Cardiac septum (tissue), 1 donor: ENCODE results near the gene TMPRSS6. TPM values are rescaled to one million over a fixed set of nuclear protein-coding genes. Genes with fewer than 3 reads are reported as not detected.
"Not testable (repeated sequence)": the region's sequence is repeated elsewhere in the genome, so short reads cannot be mapped to it uniquely, and the experiment has no call there.

ENCODE experiments used
- DNase-seq: peaks from one replicate; pipeline ENCODE4 v3.0.0-alpha.2; 2020; ENCODE audit warnings: low spot score
- intact Hi-C: fragments of 100-400 bp; cut with DNase I; formaldehyde crosslinking; loops from one replicate; pipeline ENCODE4 v1.14.0; 2022
- total RNA-seq: library from RNA; stranded (reverse); fragmentation: NEBNext Ultra II Directional; extraction: Animal tissue kit (Norgen Biotek cat#: 25700); gene quantifications from one replicate; pipeline ENCODE4 v1.2.1, GENCODE V29; 2021
- donor health status: DM: no; HTN: no; CAD: no.

The TMPRSS6 gene
- total RNA-seq, 1 donor from 2014 or later = not detected

GRCh38 chr22:37072673-37073072 is 36.8 kb downstream of the TMPRSS6 start:
- DNase-seq = no peak
- intact Hi-C loops = no loop called here

GRCh38 chr22:37071850-37072592 is 37.5 kb downstream of the TMPRSS6 start:
- DNase-seq, intact Hi-C loops: not testable (repeated sequence)

GRCh38 chr22:37070744-37071143 is 38.8 kb downstream of the TMPRSS6 start:
- intact Hi-C loops = no loop called here
- no peak for DNase-seq

- DNase-seq = no peak
- intact Hi-C loops = no loop called here
Measured at GRCh38 chr22:37070334-37070733, 39.2 kb downstream of the TMPRSS6 start.

GRCh38 chr22:37069719-37070118 is 39.8 kb downstream of the TMPRSS6 start:
- DNase-seq = no peak
- intact Hi-C loops = no loop called here

GRCh38 chr22:37069319-37069718 is 40.2 kb downstream of the TMPRSS6 start:
- no peak for DNase-seq
- intact Hi-C loops = no loop called here

- no peak for DNase-seq
Measured at GRCh38 chr22:37068859-37069258, 40.7 kb downstream of the TMPRSS6 start.

GRCh38 chr22:37067428-37067827 is 42.1 kb downstream of the TMPRSS6 start:
- intact Hi-C loops = no loop called here
- DNase-seq = no peak

More at GRCh38 chr22:37068859-37069258, 40.7 kb downstream of the TMPRSS6 start:
- intact Hi-C loops = no loop called here

- intact Hi-C loops = no loop called here
- no peak for DNase-seq
Measured at GRCh38 chr22:37065961-37066360, 43.6 kb downstream of the TMPRSS6 start.

- DNase-seq = no peak
- intact Hi-C loops = no loop called here
Measured at GRCh38 chr22:37065180-37065579, 44.3 kb downstream of the TMPRSS6 start.

- DNase-seq = no peak
- intact Hi-C loops = no loop called here
Measured at GRCh38 chr22:37064553-37064952, 45.0 kb downstream of the TMPRSS6 start.

- intact Hi-C loops = no loop called here
- no peak for DNase-seq
Measured at GRCh38 chr22:37063431-37064420, 45.8 kb downstream of the TMPRSS6 start.

- intact Hi-C loops = no loop called here
- DNase-seq = no peak
Measured at GRCh38 chr22:37062702-37063381, 46.7 kb downstream of the TMPRSS6 start.

- intact Hi-C loops = no loop called here
- DNase-seq = no peak
Measured at GRCh38 chr22:37062376-37062675, 47.2 kb downstream of the TMPRSS6 start.

- no peak for DNase-seq
- intact Hi-C loops = no loop called here
Measured at GRCh38 chr22:37061611-37062375, 47.7 kb downstream of the TMPRSS6 start.

GRCh38 chr22:37060801-37061610 is 48.5 kb downstream of the TMPRSS6 start:
- intact Hi-C loops = no loop called here
- DNase-seq = no peak

- intact Hi-C loops = no loop called here
- DNase-seq = no peak
Measured at GRCh38 chr22:37059876-37060449, 49.5 kb downstream of the TMPRSS6 start.

GRCh38 chr22:37058917-37059701 is 50.4 kb downstream of the TMPRSS6 start:
- intact Hi-C loops = no loop called here
- no peak for DNase-seq
